Activated T-cell treated with anti-CD3 and anti-CD28 coated beads for 1 hour (primary cell): ENCODE data around the gene CTBP2.

Experiments used
- DNase-seq: peaks from one replicate; pipeline ENCODE4 v3.0.0-alpha.2; 2020; ENCODE audit warnings: low read depth

The CTBP2 gene

DNA sequence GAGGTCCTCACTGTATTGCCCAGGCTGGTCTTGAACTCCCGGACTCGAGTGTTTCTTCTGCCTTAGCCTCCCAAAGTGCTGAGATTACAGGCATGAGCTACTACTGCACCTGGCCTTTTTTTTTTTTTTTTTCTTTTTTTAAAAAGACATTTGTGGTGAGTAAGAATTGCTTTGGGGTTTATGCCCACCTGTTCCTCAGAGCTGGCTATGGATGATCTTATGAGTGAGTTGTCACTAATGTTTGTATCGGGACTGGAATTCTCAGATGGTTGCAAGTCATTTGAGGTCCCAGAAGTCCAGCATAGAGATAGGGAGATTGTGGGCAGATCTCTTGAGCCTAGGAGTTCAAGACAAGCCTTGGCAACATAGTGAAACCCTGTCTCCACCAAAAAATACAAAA, 183.2 kb downstream of the CTBP2 start:
- DNase-seq = no peak

DNA sequence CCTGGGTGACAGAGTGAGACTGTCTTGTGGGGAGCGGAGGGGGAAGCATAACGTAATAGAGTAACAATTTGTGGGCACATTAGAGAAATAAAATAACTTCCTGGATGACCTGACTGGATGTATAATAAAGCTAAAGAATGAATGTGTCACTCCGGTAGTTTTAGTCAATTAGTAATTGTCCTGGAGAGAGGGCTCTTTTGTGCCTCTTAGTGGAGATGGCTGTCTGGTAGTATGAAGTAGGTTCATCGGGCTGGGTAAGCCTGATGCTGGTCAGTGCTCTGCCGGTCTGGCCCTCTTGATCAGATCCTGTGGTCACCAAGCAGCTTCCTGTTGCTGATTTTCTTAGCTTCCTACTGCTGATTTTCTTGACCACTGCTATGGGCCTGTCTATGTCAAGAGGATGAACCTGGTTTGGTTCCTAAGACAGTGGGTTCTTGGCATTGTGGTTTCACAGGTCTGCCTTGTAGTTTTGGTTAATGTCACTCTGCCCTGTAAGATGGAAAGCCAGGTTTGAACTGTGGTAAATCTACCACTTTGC, 184.3 kb downstream of the CTBP2 start:
- DNase-seq = no peak

DNA sequence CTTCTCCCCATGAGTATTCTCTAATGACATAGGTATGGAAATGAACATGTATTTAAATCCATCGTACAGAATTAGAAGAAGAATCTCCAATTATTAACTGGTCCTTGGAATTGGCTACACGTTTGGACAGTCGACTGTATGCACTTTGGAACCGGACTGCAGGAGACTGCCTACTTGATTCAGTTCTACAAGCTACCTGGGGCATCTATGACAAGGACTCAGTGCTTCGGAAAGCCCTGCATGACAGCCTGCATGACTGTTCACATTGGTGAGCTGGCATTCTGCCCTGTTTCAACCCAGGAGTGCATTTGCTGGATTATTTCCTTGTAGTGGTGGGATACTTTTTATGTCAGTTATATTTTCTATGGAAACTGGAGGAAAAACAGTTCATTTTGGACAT, 186.2 kb downstream of the CTBP2 start:
- no peak for DNase-seq

- DNase-seq = no peak
Observed at GRCh38 chr10:124972637-124973036, 187.7 kb downstream of the CTBP2 start.

GRCh38 chr10:124971276-124971675, 189.1 kb downstream of the CTBP2 start:
- DNase-seq = no peak

GRCh38 chr10:124967255-124967654, 193.1 kb downstream of the CTBP2 start:
- no peak for DNase-seq

- no peak for DNase-seq
Observed at GRCh38 chr10:124966008-124966407, 194.4 kb downstream of the CTBP2 start.

DNA sequence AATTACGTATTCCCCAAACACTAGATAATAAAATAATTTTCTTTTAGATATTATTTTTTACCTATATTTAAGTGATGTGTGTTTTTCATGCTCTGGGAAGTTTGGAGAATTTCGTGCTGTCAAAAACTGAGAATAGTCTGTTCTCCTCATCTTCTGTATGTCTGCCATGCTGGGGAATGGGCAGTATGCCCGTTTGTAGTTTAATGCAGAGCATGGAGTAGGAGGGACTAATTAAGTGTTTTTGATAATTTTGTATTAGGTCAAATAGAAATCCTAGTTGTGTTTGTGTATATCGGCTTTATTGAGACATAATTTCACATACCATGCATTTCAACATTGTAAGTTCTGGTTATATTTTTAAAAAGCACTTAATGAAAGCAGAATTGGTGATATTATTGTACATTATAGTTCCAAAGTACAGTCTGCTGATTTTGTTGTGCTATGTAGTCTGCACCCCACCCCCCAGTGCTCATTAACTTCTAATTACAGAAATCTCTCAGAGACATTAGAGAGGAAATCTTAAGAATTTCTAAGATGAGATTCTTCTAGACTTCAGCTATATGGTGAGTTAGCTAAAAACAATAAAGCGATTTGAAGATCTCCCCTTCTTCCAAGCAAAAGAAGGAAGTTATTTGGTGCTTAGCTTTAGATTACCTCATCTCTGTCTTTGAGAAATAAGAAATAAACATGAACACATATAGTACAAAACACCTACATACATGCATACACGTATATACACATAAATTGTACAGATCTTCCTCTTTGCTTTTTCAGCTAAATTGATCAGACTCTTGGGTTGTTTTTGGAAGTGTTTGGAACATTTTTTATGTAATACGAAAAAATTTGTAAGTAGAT, 196.3 kb downstream of the CTBP2 start:
- DNase-seq = no peak

DNA sequence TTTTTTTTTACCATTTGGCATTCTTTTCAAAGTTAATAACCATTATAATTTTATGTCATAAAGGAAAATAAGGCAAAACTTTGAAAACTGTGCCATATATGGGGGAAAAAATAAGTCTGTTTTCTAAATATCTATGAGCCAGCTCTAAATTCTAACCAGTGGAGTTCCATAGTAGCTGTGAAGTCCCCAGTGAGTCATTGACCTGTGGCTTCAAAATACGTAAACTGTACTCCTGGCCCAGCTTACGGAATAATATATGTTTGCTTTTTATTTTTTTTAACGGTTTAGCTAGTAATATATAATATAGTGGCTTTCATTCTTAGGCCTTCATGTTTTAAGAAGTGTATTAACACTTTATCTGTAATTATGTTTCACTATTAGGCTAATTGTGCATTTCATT, 197.9 kb downstream of the CTBP2 start:
- DNase-seq = no peak

GRCh38 chr10:124961248-124961570, 199.2 kb downstream of the CTBP2 start:
- no peak for DNase-seq

- no peak for DNase-seq
Observed at GRCh38 chr10:124959564-124959963, 200.8 kb downstream of the CTBP2 start.

DNA sequence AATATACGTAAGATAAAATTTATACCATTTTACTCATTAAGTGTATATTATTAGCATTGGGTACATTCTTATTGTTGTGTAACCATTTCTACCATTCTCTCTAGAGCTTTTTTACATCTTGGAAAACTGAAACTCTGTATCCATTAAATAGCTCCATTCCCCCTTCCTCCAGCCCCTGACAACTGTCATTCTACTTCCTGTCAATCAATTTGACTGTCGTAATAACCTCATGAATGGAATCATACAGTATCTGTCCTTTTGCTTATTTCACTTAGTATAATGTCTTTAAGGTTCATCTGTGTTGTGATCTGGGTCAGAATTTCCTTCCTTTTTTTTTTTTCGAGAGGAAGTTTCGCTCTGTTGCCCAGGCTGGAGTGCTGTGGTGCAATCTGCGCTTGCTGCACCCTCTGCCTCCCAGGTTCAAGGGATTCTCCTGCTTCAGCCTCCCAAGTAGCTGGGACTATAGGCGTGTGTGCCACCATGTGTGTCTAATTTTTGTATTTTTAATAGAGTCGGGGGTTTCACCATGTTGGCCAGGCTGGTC, 202.9 kb downstream of the CTBP2 start:
- DNase-seq = no peak

DNA sequence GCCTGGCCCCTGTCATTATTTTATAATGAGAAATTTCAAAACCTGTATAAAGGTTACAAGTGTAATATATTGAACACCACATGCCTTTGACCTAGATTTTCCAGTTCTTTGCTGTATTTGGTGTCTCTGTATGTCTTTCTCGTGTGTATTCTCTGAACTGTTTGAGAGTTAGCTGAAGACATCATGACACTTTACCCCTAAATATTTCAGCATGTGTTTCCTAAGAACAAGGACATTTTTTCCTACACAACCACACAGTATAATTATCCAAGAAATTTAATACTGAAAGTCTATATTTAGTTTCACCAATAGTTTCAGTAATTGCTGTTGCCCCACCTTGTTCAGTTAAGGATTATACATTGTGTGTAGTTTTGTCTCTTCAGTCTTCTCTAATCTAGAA, 203.6 kb downstream of the CTBP2 start:
- no peak for DNase-seq

- no peak for DNase-seq
Observed at GRCh38 chr10:124955868-124956267, 204.5 kb downstream of the CTBP2 start.

- no peak for DNase-seq
Observed at GRCh38 chr10:124955243-124955642, 205.1 kb downstream of the CTBP2 start.

GRCh38 chr10:124953421-124953820, 206.9 kb downstream of the CTBP2 start:
- DNase-seq = no peak

DNA sequence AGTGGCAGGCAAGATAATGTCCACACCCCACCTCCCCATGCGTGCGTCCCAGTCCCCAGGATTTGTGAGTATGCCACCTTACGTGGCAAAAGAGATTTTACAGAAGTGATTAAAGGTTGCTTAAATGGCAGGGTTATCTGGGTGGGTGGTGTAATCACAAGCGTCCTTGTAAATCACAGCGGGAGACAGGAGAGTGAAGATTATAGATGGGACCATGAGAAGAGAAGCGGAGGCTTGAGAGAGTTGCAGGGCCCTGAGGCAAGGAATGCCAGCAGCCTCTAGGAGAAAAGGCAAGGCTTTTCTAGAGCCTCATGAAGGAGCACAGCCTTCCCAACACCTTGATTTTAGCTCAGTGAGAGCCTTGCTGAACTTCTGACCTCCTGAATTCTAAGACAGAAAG, 208.2 kb downstream of the CTBP2 start:
- DNase-seq = no peak

- DNase-seq = no peak
Observed at GRCh38 chr10:124949543-124949942, 210.8 kb downstream of the CTBP2 start.

DNA sequence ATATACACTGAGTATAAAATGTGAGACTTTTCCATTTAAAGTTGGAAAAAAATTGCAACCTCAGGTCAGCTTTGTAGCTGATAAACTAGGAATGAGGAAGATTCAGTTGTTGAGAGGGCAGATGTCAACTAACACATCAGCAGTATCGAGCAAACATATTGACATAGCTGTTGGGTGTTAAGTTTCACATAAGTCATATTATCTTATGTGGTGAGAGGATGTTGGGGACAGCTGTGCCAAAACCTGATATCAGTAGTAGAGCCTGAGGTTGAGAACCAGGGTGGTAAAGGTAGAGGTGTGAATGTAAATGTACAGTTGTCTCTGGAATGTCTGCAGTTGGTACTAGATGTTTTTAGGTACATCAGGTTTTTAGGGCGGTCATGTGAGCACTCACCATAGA, 213.4 kb downstream of the CTBP2 start:
- DNase-seq = no peak

DNA sequence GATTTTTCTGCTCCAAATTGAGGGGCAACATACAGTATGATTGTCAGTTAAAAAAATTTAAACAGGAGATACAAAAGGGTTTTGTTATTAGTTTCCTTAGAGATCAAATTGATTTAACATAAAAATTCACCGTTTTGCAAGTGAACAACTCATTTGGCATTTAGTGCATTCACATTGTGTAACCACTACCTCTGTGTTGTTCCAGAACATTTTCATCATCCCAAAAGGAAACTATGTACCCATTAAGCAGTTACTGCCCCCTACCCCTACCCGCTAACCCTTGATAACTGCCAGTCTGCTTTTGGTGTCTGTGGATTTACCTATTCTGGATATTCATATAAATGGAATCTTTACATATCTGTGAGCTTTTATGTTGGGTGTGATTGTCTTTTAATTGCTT, 215.4 kb downstream of the CTBP2 start:
- DNase-seq = no peak

GRCh38 chr10:124943301-124944092, 216.9 kb downstream of the CTBP2 start:
- DNase-seq = no peak

DNA sequence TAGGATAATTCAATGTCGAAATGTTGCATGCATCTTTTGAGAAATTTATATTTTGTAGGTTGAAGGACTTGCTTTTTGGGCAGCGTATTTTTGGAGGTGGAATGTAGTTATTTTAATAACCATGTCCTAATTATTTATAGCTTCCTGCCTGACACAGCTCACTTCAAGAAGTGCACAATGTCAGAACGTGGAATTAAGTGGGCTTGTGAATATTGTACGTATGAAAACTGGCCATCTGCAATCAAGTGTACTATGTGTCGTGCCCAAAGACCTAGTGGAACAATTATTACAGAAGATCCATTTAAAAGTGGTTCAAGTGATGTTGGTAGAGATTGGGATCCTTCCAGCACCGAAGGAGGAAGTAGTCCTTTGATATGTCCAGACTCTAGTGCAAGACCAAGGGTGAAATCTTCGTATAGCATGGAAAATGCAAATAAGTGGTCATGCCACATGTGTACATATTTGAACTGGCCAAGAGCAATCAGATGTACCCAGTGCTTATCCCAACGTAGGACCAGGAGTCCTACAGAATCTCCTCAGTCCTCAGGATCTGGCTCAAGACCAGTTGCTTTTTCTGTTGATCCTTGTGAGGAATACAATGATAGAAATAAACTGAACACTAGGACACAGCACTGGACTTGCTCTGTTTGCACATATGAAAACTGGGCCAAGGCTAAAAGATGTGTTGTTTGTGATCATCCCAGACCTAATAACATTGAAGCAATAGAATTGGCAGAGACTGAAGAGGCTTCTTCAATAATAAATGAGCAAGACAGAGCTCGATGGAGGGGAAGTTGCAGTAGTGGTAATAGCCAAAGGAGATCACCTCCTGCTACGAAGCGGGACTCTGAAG, 217.8 kb downstream of the CTBP2 start:
- no peak for DNase-seq
